SIG-M5 treated with dmso at 0.1 percent for 504 hours (cell line): ENCODE data around the gene COP1.
A peak's percentile ranks its signal among the peaks of the same experiment; 100 is the strongest.
"Not testable (repeated sequence)": the region's sequence is repeated elsewhere in the genome, so short reads cannot be mapped to it uniquely, and the experiment has no call there.

Experiments
- DNase-seq: peaks from one replicate; lab custom pipeline; 2025; ENCODE audit not compliant: unreplicated experiment; lab: John Stamatoyannopoulos, UW

COP1 gene

DNA sequence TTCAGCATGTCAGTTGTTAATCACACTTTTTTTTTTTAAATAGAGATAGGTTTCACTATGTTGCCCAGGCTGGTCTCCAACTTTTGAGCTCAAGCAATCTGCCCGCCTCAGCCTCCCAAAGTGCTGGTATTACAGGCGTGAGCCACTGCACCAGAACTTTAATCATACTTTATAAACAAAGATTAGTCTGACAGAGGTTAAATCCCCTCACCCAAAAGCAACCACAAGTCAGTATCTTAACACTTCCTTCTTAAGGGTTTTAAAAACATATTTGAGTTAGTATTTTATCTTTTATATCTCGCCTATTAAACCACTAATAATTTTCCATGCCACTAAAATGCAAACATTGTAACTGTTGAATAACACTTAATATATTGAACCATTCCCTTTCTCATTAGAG lies 70.2 kb downstream of the COP1 start:
- DNase-seq: no peak

DNA sequence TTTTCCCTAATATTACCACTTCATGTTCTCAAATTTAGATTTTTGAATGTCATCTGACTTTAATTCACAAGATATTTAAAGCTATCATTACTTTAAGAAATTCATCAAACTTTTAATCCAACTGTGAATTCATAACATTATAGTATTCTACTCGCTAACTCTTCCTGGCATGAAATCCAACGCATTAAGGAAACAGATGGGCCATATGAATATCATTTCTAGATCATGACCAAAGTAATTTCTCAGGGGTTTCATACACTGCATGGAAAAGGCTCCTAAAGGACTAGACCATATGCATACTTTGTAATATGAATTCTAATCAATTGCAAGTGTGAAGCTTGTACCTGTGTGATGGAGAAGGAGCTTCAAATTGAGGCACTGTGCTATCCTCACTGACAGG lies 72.4 kb downstream of the COP1 start:
- DNase-seq: no peak

DNA sequence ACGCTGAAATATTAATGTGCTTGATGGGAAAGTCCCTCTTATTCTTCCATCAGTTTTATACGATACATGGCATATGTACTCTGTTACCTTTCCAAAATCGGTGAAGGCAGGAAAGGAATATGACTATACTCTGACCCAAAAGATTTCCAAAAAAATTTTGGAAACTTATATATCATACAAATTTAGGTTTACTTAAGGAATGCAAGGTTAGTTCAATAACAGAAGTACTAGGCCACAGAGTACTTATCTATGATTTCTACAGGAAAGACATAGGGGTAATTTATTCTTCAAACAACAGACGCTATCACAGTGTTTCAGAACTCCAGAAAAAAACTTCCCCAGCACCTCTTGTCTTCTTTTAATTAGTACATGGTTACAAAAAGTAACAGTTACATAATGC lies 84.8 kb downstream of the COP1 start:
- DNase-seq: no peak

- DNase-seq: peak; percentile 63
Observed at GRCh38 chr1:176119549-176119948, 87.5 kb downstream of the COP1 start.

GRCh38 chr1:176118985-176119384 lies 88.1 kb downstream of the COP1 start:
- no peak for DNase-seq

GRCh38 chr1:176111835-176112234 lies 95.3 kb downstream of the COP1 start:
- no peak for DNase-seq

GRCh38 chr1:176110203-176110602 lies 96.9 kb downstream of the COP1 start:
- DNase-seq: no peak

DNA sequence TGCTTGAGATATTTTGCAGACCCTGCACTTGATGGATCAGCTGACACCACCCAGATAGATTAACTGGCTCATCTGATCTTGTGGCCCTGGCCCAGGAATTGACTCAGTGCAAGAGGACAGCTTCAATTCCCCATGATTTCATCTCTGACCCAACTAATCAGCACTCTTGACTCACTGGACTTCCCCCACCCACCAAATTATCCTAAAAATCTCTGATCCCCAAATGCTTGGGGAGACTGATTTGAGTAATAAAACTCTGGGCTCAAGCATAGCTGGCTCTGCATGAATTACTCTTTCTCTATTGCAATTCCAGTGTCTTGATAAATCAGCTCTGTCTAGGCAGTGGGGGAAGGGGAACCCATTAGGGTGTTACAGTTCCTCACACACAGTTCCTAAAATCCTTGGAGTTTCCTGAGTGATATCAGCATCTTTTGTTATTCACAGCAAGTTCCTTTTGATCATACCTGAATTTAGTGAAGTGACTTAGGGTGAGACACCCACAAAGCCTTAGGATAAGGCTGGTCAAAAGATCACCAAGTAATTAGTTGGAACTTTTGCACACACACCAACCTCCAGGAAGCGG lies 104.2 kb downstream of the COP1 start:
- DNase-seq: no peak

DNA sequence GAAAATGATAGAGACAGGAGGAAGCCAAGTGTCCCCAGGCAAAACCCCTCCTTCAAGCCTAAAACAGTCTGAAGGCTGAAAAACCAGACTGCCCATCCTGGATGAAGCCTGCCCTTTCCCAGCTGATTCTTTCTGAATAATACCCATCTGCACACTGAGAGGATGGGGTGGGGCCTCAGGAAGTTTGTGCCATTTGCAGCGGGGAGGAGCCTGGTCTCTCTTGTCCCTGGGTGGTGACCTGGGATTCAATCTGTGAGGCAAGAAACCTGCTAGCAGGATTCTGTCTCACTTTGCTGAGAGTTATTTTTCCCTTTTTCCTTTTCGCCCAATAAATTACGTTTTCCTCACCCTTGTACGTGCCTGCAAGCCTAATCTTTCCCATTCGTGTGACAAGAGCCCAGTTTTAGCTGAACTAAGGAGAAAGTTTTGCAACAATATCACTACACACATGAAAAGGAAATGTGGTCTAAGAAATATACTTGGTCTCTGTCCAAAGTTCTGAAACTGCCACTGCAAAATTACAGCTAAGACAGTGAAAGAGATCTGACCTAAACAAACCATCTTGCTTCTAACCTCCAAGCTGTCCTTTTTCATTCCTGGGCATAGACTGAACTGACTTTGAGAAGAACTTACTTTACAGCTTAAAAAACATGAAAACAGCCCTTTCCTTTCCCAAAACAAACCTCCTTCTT lies 105.0 kb downstream of the COP1 start:
- peak; percentile 25 for DNase-seq

- DNase-seq: no peak
Observed at GRCh38 chr1:176098560-176098959, 108.5 kb downstream of the COP1 start.

- no peak for DNase-seq
Observed at GRCh38 chr1:176096015-176096414, 111.1 kb downstream of the COP1 start.

GRCh38 chr1:176090766-176091165 lies 116.3 kb downstream of the COP1 start:
- DNase-seq: no peak

GRCh38 chr1:176087746-176088145 lies 119.3 kb downstream of the COP1 start:
- not testable (repeated sequence) for DNase-seq

DNA sequence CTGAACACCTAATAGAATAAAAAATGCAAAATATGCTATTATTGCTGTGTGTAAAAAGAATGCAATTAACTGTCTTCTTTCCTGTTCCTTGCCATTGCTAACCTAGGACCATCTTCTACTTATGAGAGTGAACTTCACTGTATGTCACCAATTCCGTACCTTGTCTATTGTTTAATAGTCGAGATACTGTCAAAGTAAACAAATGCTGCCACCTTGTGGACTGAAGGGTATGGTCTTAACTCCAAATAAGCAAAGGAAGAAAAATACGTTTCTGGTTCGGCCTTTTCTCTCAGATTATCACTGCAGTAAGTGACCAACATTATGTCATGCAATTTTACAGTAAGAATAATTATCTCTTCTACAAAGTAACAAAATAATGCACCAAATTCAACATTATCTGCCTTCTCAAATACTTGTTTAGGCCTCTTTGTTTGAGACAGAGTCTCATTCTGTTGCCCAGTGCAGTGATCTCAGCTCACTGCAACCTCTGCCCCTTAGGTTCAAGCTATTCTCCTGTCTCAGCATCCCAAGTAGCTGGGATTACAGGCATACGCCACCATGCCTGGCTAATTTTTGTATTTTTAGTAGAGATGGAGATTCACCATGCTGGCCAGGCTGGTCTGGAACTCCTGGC lies 133.4 kb downstream of the COP1 start:
- DNase-seq: peak; percentile 78

DNA sequence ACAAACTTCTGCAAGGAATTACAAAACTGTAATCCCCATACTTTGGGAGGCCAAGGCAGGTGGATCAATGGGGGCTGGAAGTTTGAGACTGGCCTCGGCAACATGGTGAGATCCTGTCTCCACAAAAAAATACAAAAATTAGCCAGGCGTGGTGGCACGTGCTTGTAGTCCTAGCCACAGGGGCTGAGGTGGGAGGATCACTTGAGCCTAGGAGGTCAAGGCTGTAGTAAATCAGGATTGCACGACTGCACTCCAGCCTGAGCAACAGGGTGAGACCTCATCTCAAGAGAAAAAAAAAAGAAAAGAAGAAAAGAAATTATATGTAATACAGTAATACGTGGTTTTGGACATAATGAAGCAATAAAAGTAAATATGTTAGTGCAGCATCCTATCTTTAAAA lies 138.2 kb downstream of the COP1 start:
- no peak for DNase-seq

DNA sequence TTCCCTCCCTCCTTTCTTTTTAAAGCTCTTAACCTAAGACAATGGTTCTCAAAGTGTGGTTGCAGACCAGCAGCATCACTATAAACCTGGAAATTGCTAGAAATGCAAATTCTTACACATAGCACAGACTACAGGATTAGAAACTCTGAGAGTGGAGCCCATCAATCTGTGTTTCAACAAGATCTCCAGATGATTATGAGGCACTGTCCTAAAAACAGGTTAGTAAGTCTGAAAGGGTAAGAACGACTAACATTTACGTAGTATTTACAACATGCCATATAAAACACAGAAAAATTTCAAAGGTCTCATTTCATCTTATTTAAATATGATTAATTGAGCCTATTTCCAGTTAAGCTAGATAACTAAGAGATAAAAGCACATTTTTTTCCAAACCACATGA lies 138.8 kb downstream of the COP1 start:
- no peak for DNase-seq

GRCh38 chr1:176066709-176067108 lies 140.4 kb downstream of the COP1 start:
- DNase-seq: no peak

DNA sequence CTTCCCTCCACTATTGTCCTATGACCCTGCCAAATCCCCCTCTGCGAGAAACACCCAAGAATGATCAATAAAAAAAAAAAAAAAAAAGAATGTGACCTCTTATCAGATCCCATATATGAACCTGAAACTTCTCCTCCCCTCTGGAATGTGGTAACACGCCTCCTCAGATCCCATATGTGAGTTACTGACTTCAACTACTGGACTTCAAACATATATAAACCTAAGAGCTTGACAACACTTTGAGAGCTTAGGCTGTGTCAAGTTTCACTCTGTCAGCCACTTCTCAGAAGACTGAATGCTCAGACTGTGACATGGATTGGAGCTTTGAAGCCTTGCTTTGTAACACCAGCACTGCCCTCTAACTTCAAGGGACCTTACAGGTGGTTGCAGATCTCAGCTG lies 148.4 kb downstream of the COP1 start:
- DNase-seq: no peak

DNA sequence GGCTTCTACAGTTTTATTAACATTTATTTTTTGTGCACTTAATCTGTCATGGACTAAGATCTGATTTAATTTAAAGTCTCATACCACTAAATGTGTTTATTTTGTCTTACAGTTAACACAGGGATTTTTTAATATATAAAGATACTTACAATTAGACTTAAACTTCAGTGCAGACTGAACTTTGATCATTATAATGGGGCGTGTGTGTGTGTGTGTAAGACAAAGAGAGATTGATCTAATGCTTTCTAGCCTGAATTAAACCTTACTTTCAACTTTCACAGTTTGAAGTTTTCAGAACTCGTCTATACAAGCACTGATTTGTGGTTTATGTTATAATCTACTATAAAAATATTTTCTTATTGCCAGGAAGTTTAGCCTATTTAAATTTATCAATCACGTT lies 150.8 kb downstream of the COP1 start:
- no peak for DNase-seq

DNA sequence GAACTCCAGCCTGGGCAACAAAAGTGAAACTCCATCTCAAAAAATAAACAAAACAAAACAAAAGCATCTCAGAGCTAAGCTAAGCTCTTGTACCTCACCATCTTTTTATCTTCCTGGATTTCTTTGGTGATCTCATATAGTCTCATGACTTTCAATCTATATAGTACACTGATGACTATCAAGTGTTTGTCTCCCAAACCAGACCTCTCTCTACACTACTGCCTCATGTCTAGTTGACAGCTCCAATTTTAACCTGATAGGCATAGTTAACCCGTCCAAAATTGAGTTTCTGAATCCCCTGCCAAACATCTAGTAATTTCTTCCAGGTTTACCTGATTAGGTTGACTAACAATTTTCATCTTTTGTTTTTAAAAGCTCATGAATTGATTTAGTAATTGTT lies 151.7 kb downstream of the COP1 start:
- no peak for DNase-seq

GRCh38 chr1:176051902-176052518 lies 155.1 kb downstream of the COP1 start:
- peak; percentile 33 for DNase-seq

DNA sequence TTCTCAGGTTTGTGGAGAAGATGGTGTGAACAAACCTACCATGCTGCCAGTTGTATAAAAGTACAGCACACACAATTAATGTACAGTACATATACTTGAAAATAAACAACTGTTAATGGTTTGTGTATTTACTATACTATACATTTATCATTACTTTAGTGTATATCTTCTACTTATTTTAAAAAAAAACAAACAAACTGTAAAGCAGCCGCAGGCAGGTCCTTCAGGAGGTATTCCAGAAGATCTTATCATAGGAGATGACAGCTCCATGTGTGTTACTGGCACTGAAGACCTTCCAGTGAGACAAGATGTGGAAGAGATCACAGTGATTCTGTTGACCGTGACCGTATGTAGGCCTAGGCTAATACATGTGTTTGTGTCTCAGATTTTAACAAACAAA lies 155.7 kb downstream of the COP1 start:
- DNase-seq: no peak
